NT2/D1 (cell line): ENCODE results near the gene MAP7D3.

Source experiments
- DNase-seq: peaks from one replicate; pipeline ENCODE4 v3.0.0-alpha.2; 2011; ENCODE audit warnings: low read depth, low spot score
- H3K27me3 ChIP-seq: 2 replicates; pipeline ENCODE4 v1.6.0; 2011; ENCODE audit warnings: mild to moderate bottlenecking; ENCODE audit not compliant: insufficient read length, insufficient read depth
- H3K36me3 ChIP-seq: 2 replicates; pipeline ENCODE4 v1.6.1; 2011; ENCODE audit warnings: mild to moderate bottlenecking, low read length, mixed read lengths; ENCODE audit not compliant: insufficient read depth, insufficient read length
- H3K4me1 ChIP-seq: 2 replicates; pipeline ENCODE4 v1.5.1; 2011; ENCODE audit not compliant: insufficient read depth, insufficient read length
- H3K4me3 ChIP-seq: 2 replicates; pipeline ENCODE4 v1.5.1; 2011; ENCODE audit warnings: low read depth; ENCODE audit not compliant: insufficient read length
- H3K9ac ChIP-seq: 2 replicates; pipeline ENCODE4 v1.6.0; 2011; ENCODE audit warnings: low read depth; ENCODE audit not compliant: insufficient read length
- H3K9me3 ChIP-seq: 2 replicates; pipeline ENCODE4 v1.5.1; 2011; ENCODE audit warnings: mild to moderate bottlenecking, low read length; ENCODE audit not compliant: insufficient read depth
- SUZ12 ChIP-seq: IDR thresholded peaks from 2 replicates; pipeline ENCODE4 v1.6.1; 2011; ENCODE audit not compliant: insufficient read length, insufficient read depth; ENCODE audit errors: extremely low read depth
- YY1 ChIP-seq: IDR thresholded peaks from 2 replicates; pipeline ENCODE4 v1.6.1; 2011; ENCODE audit not compliant: insufficient read length, insufficient read depth
- ZNF274 ChIP-seq: IDR thresholded peaks from 2 replicates; pipeline ENCODE4 v1.6.1; 2011; ENCODE audit warnings: mild to moderate bottlenecking, low read depth, low read length

MAP7D3 gene

GRCh38 chrX:136261321-136261720, 10.1 kb upstream of the MAP7D3 start:
- TF ChIP-seq ZNF274 = no peak
- TF ChIP-seq YY1 = no peak
- TF ChIP-seq SUZ12 = no peak
- no peaks in the 10 kb centered on the region for H3K9me3 ChIP-seq
- H3K36me3 ChIP-seq = no peaks in the 10 kb centered on the region
- no peak overlapping the region for H3K4me3 ChIP-seq
- H3K9ac ChIP-seq = no peak overlapping the region
- no peak for DNase-seq
- H3K4me1 ChIP-seq = no peaks in the 10 kb centered on the region
- no peaks in the 10 kb centered on the region for H3K27me3 ChIP-seq

GRCh38 chrX:136260776-136261175, 9.6 kb upstream of the MAP7D3 start:
- TF ChIP-seq YY1 = no peak
- TF ChIP-seq SUZ12 = no peak
- Histone ChIP-seq H3K27me3 (no peaks in the 10 kb centered on the region), H3K4me1 (no peaks in the 10 kb centered on the region), H3K36me3 (no peaks in the 10 kb centered on the region), H3K9me3 (no peaks in the 10 kb centered on the region), H3K9ac (no peak overlapping the region), H3K4me3 (no peak overlapping the region)
- DNase-seq = no peak

- Histone ChIP-seq H3K4me1 (no peaks in the 10 kb centered on the region), H3K36me3 (no peaks in the 10 kb centered on the region), H3K9me3 (no peaks in the 10 kb centered on the region), H3K27me3 (no peaks in the 10 kb centered on the region), H3K4me3 (no peak overlapping the region), H3K9ac (no peak overlapping the region)
- TF ChIP-seq SUZ12 = no peak
- TF ChIP-seq ZNF274 = no peak
- no peak for TF ChIP-seq YY1
- no peak for DNase-seq
These were observed 8.3 kb upstream of the MAP7D3 start for GRCh38 chrX:136259543-136259942.

DNA sequence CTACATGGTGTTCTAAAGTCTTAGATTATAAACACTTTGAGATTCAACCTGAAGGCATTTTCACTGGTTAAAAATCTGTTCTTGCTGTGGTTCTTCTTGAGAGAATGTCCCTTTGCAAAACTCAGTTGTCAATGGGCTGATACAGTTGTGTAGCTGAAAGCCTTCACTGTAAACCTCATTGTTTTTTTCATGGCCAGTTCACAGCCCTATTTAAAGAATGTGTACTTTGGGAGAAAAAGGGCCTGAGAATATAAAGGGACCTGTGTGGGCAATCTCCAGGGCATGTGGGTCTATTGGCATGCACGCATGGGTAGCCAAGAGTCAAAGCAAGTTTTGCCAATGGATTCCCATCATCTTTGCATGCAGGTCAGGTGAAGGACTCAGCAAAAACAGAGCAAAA, 7.8 kb upstream of the MAP7D3 start:
- no peak overlapping the region for H3K9ac ChIP-seq
- no peak for DNase-seq

GRCh38 chrX:136256026-136256425, 4.8 kb upstream of the MAP7D3 start:
- no peak for DNase-seq
- H3K4me3 ChIP-seq = no peak overlapping the region
- no peaks in the 10 kb centered on the region for H3K36me3 ChIP-seq
- H3K4me1 ChIP-seq = no peaks in the 10 kb centered on the region
- no peaks in the 10 kb centered on the region for H3K9me3 ChIP-seq
- no peak overlapping the region for H3K9ac ChIP-seq
- no peaks in the 10 kb centered on the region for H3K27me3 ChIP-seq
- no peak for TF ChIP-seq SUZ12
- TF ChIP-seq ZNF274 = no peak
- no peak for TF ChIP-seq YY1

More for the DNA sequence above, 7.8 kb upstream of the MAP7D3 start:
- Histone ChIP-seq H3K4me1 (no peaks in the 10 kb centered on the region), H3K27me3 (no peaks in the 10 kb centered on the region), H3K4me3 (no peak overlapping the region), H3K9me3 (no peaks in the 10 kb centered on the region), H3K36me3 (no peaks in the 10 kb centered on the region)
- no peak for TF ChIP-seq ZNF274
- no peak for TF ChIP-seq SUZ12
- no peak for TF ChIP-seq YY1

DNA sequence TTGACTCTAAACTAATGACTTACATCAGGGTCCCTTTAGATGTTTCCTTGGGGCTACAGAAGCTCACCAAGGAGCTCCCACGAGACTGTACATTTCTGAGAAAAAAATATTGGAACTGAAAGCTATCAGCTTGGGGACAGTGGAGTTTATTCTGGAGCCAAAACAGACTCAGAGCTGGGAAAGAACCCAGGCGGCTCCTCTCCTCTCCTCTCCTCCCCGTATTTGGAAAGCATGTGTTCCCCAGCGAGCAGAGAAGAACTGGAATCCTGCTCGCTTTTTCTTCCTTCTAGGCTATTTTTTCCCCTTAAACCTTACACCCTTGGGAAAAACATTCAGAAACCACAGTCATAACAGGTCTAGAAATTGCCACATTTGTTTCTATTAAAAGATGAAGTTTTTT, 4.3 kb upstream of the MAP7D3 start:
- TF ChIP-seq ZNF274 (no peak), YY1 (no peak), SUZ12 (no peak)
- Histone ChIP-seq H3K4me1 (no peaks in the 10 kb centered on the region), H3K27me3 (no peaks in the 10 kb centered on the region), H3K9ac (no peak overlapping the region), H3K9me3 (no peaks in the 10 kb centered on the region), H3K36me3 (no peaks in the 10 kb centered on the region), H3K4me3 (no peak overlapping the region)
- no peak for DNase-seq

GRCh38 chrX:136250191-136251040, 784 bp downstream of the MAP7D3 start:
- Histone ChIP-seq H3K4me3 (peak overlapping the region; percentile 43), H3K9ac (peak overlapping the region; percentile 72), H3K27me3 (no peaks in the 10 kb centered on the region), H3K4me1 (no peaks in the 10 kb centered on the region), H3K9me3 (no peaks in the 10 kb centered on the region), H3K36me3 (no peaks in the 10 kb centered on the region)
- TF ChIP-seq SUZ12 = no peak
- DNase-seq = no peak
